22Rv1 (cell line): ENCODE measurements around the gene ZNF787.

ENCODE experiments used
- ZFX ChIP-seq: fragments of 450-650 bp; IDR thresholded peaks from 2 replicates; pipeline ENCODE4 v1.6.1; 2017; ENCODE audit warnings: antibody characterized with exemption, borderline replicate concordance
- TF ChIP-seq, protein P1 (sequence below): fragments of 450-650 bp; IDR thresholded peaks from 2 replicates; pipeline ENCODE4 v1.5.1; 2017; ENCODE audit warnings: mild to moderate bottlenecking

DNA sequence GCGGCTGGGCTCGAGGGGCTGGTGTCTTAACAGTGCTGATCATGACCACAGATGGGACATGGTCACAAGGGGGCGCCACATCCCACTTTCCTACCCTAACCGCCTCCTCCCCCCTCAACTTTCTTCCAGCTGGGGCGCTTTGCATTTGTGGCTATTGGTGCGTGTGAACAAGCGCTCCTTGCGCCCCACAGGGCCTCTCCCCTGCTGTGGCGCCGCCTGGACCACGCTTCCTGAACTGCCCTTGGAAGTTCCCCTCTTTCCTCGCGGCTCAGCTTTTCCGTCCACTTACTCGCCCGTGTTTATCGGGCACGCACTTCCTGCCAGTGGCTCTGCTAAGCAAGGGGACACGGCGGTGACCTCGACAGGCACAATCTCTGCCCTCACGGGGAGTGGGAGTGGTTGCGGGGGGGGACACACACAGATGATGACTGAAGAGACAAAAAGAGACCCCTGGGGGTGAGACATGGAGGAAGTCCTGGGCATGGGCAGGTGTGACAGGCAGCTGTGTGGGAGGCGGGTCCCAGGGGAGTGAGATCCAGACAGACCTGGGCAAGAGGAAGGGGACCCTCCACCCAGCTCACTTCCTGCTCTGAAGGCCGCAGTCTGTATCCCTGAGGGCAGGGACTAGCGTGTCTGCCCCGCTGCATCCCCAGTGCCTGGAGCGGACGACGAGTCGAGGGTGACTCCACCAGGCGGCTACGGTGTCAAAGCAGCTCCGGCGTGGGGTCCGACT lies 40.3 kb downstream of the ZNF787 start:
- TF ChIP-seq, protein P1, sequence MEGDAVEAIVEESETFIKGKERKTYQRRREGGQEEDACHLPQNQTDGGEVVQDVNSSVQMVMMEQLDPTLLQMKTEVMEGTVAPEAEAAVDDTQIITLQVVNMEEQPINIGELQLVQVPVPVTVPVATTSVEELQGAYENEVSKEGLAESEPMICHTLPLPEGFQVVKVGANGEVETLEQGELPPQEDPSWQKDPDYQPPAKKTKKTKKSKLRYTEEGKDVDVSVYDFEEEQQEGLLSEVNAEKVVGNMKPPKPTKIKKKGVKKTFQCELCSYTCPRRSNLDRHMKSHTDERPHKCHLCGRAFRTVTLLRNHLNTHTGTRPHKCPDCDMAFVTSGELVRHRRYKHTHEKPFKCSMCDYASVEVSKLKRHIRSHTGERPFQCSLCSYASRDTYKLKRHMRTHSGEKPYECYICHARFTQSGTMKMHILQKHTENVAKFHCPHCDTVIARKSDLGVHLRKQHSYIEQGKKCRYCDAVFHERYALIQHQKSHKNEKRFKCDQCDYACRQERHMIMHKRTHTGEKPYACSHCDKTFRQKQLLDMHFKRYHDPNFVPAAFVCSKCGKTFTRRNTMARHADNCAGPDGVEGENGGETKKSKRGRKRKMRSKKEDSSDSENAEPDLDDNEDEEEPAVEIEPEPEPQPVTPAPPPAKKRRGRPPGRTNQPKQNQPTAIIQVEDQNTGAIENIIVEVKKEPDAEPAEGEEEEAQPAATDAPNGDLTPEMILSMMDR = peak; percentile 42
- no peak for TF ChIP-seq ZFX
